OCI-LY3 (cell line): ENCODE data around the gene SPEF1.
A peak's percentile ranks its signal among the peaks of the same experiment; 100 is the strongest.

Source experiments
- H2AFZ ChIP-seq: fragments of 200-600, 300-600 bp; shearing (Covaris generic); 2 replicates; pipeline ENCODE4 v1.6.0; 2014; ENCODE audit warnings: antibody characterized with exemption, low read depth, low read length
- H3K27ac ChIP-seq: fragments of 200-600, 300-600 bp; sonication (generic); 2 replicates; pipeline ENCODE4 v1.5.1; 2014; ENCODE audit warnings: mild to moderate bottlenecking, low read length, moderate library complexity, mixed read lengths
- H3K27me3 ChIP-seq: fragments of 200-600, 300-600 bp; sonication (generic); 2 replicates; pipeline ENCODE4 v1.6.1; 2014; ENCODE audit warnings: low read depth, low read length, mixed read lengths
- H3K36me3 ChIP-seq: fragments of 200-600, 300-600 bp; sonication (generic); replicated peaks from 2 replicates; pipeline ENCODE3; 2014; ENCODE audit warnings: low read depth, low read length, mixed read lengths
- H3K4me1 ChIP-seq: fragments of 300-600, 200-600 bp; sonication (generic); 2 replicates; pipeline ENCODE4 v1.6.1; 2014; ENCODE audit warnings: low read length, mixed read lengths
- H3K4me2 ChIP-seq: fragments of 200-600, 300-600 bp; sonication (generic); 2 replicates; pipeline ENCODE4 v1.6.1; 2014; ENCODE audit warnings: low read length, mixed read lengths
- H3K4me3 ChIP-seq: fragments of 300-600, 200-600 bp; sonication (generic); 2 replicates; pipeline ENCODE4 v1.5.1; 2014; ENCODE audit warnings: antibody characterized with exemption, mild to moderate bottlenecking, low read length, moderate library complexity
- H3K79me2 ChIP-seq: fragments of 300-600, 200-600 bp; shearing (Covaris generic); 2 replicates; pipeline ENCODE4 v1.6.1; 2014; ENCODE audit warnings: mild to moderate bottlenecking, low read length, mixed read lengths
- H3K9ac ChIP-seq: fragments of 300-600, 200-600 bp; shearing (Covaris generic); 2 replicates; pipeline ENCODE4 v1.6.0; 2014; ENCODE audit warnings: mild to moderate bottlenecking, low read length, moderate library complexity
- H3K9me3 ChIP-seq: fragments of 200-600, 300-600 bp; shearing (Covaris generic); 2 replicates; pipeline ENCODE4 v1.6.1; 2014; ENCODE audit warnings: low read length, mixed read lengths; ENCODE audit not compliant: insufficient read depth
- H4K20me1 ChIP-seq: fragments of 200-600, 300-600 bp; sonication (generic); 2 replicates; pipeline ENCODE4 v1.6.1; 2016; ENCODE audit warnings: low read length, mixed read lengths; ENCODE audit not compliant: insufficient read depth
- CTCF ChIP-seq: fragments of 200-600, 300-600 bp; sonication (generic); IDR thresholded peaks from 2 replicates; pipeline ENCODE4 v1.5.1; 2014; ENCODE audit warnings: antibody characterized with exemption, low read length, low read depth
- EZH2phosphoT487 ChIP-seq: fragments of 200-600 bp; shearing (Covaris generic); IDR thresholded peaks from 2 replicates; pipeline ENCODE4 v1.6.1; 2018; ENCODE audit warnings: antibody characterized with exemption, mixed run types, low read depth

Gene SPEF1

DNA sequence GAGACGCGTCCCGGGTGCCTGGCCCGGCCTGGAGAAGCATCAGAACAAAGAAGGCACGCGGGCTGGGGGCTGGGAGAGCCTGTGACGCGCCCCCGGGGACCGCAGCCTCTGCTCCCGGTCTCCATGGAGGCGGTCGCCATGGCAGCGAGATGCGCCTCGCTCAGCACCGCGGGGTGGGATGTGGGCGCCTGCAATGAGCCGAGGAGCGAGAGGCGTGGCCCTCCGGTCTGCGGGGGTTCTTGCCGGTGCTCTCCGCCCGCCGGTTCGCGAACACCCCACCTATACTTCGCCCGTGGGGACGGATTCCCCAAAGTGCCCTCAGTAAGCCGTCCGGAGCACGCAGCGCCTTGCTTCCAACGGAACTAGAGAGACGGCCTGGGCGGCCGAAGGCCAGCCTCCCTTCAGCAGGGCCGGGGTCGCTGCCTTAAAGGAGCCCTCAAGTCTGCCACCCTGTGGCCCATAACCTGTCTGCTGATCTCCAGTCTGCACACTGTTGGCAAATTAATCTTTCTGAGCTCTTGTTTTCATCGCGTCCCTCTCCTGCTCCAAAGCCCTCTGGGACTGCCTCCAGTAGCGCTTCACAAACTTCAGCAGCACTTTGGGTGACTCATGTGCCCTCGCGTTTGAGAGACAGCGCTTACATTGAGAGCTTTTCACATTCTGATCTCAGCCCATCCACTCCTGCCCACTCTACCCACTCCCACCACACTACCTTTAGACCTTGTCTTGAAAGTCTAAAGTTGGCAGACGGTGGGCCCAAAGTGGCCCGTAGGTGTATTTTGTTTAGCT, 12.7 kb downstream of the SPEF1 start:
- Histone ChIP-seq H4K20me1 (peaks cover 3% of the 10 kb centered on the region; the same call in 1 of the 2 replicates), H2AFZ (peak overlapping the region; percentile 35), H3K79me2 (peaks cover 31% of the 10 kb centered on the region), H3K36me3 (no peaks in the 10 kb centered on the region), H3K27ac (peak overlapping the region; percentile 54), H3K4me2 (peak overlapping the region; percentile 89), H3K4me1 (peaks cover 22% of the 10 kb centered on the region), H3K9ac (peak overlapping the region; percentile 77), H3K9me3 (no peaks in the 10 kb centered on the region), H3K27me3 (no peaks in the 10 kb centered on the region), H3K4me3 (peak overlapping the region; percentile 81)
- TF ChIP-seq EZH2phosphoT487 (no peak), CTCF (peak; percentile 83)

GRCh38 chr20:3767427-3768341, 13.6 kb downstream of the SPEF1 start, which contains the start of gene ADISSP:
Gene ADISSP, minus strand, starts transcription at chr20:3767753. Its CDS starts 7,653 bp downstream, at chr20:3760100.
- Histone ChIP-seq H3K4me2 (peak within 1 kb of the TSS; percentile 89), H3K4me1 (peaks cover 22% of the 10 kb centered on the region), H3K27me3 (no peaks in the 10 kb centered on the region), H4K20me1 (peaks cover 3% of the 10 kb centered on the region; the same call in 1 of the 2 replicates), H3K27ac (peak within 1 kb of the TSS; percentile 54), H3K9me3 (no peaks in the 10 kb centered on the region), H3K79me2 (peaks cover 31% of the 10 kb centered on the region), H3K36me3 (no peaks in the 10 kb centered on the region), H3K9ac (peak within 1 kb of the TSS; percentile 77), H2AFZ (peak within 1 kb of the TSS; percentile 49), H3K4me3 (peak within 1 kb of the TSS; percentile 82)
- TF ChIP-seq CTCF, result peak; percentile 37
- no peak for TF ChIP-seq EZH2phosphoT487

GRCh38 chr20:3767110-3767426, 14.2 kb downstream of the SPEF1 start:
- H3K4me1 ChIP-seq, result peaks cover 22% of the 10 kb centered on the region
- H3K79me2 ChIP-seq, result peaks cover 31% of the 10 kb centered on the region
- H2AFZ ChIP-seq, result peak overlapping the region; percentile 49
- peak overlapping the region; percentile 77 for H3K4me2 ChIP-seq
- TF ChIP-seq CTCF (no peak), EZH2phosphoT487 (no peak)
- H3K9me3 ChIP-seq, result no peaks in the 10 kb centered on the region
- H3K27ac ChIP-seq, result no peak overlapping the region
- H3K27me3 ChIP-seq, result no peaks in the 10 kb centered on the region
- peaks cover 3% of the 10 kb centered on the region; the same call in 1 of the 2 replicates for H4K20me1 ChIP-seq
- no peaks in the 10 kb centered on the region for H3K36me3 ChIP-seq
- H3K9ac ChIP-seq, result peak overlapping the region; percentile 72
- peak overlapping the region; percentile 82 for H3K4me3 ChIP-seq
